Astrocyte (in vitro differentiated cells and primary cell): ENCODE results near the gene ERF. TPM values are rescaled to one million over a fixed set of nuclear protein-coding genes. Genes with fewer than 3 reads are reported as not detected.

Source experiments
- DNase-seq: peaks from one replicate; pipeline ENCODE4 v3.0.0-alpha.2; 2010; ENCODE audit warnings: low read depth
- FAIRE-seq: peaks from 2 replicates; lab custom pipeline; 2011; peaks lifted over from hg19 to GRCh38; lab: Jason Lieb, UNC
- H2AFZ ChIP-seq: 2 replicates; pipeline ENCODE4 v1.6.0; 2012; ENCODE audit warnings: low read depth, low read length, inconsistent platforms
- H3K27ac ChIP-seq: 2 replicates; pipeline ENCODE4 v1.5.1; 2011; ENCODE audit warnings: low read depth, low read length, inconsistent platforms
- H3K27me3 ChIP-seq: 2 replicates; pipeline ENCODE4 v1.6.0; 2011; ENCODE audit warnings: low read length, inconsistent platforms; ENCODE audit not compliant: insufficient read depth
- H3K36me3 ChIP-seq: 2 replicates; pipeline ENCODE4 v1.5.1; 2011; ENCODE audit warnings: low read length, inconsistent platforms; ENCODE audit not compliant: insufficient read depth
- H3K4me1 ChIP-seq: 2 replicates; pipeline ENCODE4 v1.5.1; 2011; ENCODE audit warnings: low read length, inconsistent platforms; ENCODE audit not compliant: insufficient read depth
- H3K4me2 ChIP-seq: 2 replicates; pipeline ENCODE4 v1.6.0; 2012; ENCODE audit warnings: low read length, inconsistent platforms
- H3K4me3 ChIP-seq: 2 replicates; pipeline ENCODE4 v1.5.1; 2011; ENCODE audit warnings: low read depth, mild to moderate bottlenecking, low read length, inconsistent platforms; ENCODE audit not compliant: insufficient read depth
- H3K79me2 ChIP-seq: 2 replicates; pipeline ENCODE4 v1.6.0; 2012; ENCODE audit warnings: mild to moderate bottlenecking, low read length, inconsistent platforms; ENCODE audit not compliant: insufficient read depth
- H3K9ac ChIP-seq: 2 replicates; pipeline ENCODE4 v1.6.0; 2012; ENCODE audit warnings: mild to moderate bottlenecking, low read length, inconsistent platforms
- H3K9me3 ChIP-seq: 2 replicates; pipeline ENCODE4 v1.5.1; 2012; ENCODE audit warnings: low read depth, mild to moderate bottlenecking, low read length, inconsistent platforms; ENCODE audit not compliant: insufficient read depth
- H4K20me1 ChIP-seq: 2 replicates; pipeline ENCODE4 v1.6.0; 2012; ENCODE audit warnings: low read length, inconsistent platforms; ENCODE audit not compliant: insufficient read depth
- H3K27ac Mint-ChIP-seq: one replicate; pipeline ENCODE4 v1.8.0; 2021; ENCODE audit warnings: mild to moderate bottlenecking, mixed read lengths; ENCODE audit not compliant: unreplicated experiment
- H3K27me3 Mint-ChIP-seq: one replicate; pipeline ENCODE4 v1.8.0; 2021; ENCODE audit warnings: low read depth, mixed read lengths; ENCODE audit not compliant: unreplicated experiment
- H3K36me3 Mint-ChIP-seq: one replicate; pipeline ENCODE4 v1.8.0; 2021; ENCODE audit warnings: low read depth, mixed read lengths; ENCODE audit not compliant: unreplicated experiment
- H3K4me1 Mint-ChIP-seq: one replicate; pipeline ENCODE4 v1.8.0; 2021; ENCODE audit warnings: low read depth, mixed read lengths; ENCODE audit not compliant: unreplicated experiment
- H3K4me3 Mint-ChIP-seq: one replicate; pipeline ENCODE4 v1.8.0; 2021; ENCODE audit warnings: mild to moderate bottlenecking, moderate library complexity, mixed read lengths; ENCODE audit not compliant: unreplicated experiment
- H3K9me3 Mint-ChIP-seq: one replicate; pipeline ENCODE4 v1.8.0; 2021; ENCODE audit warnings: mild to moderate bottlenecking, mixed read lengths; ENCODE audit not compliant: unreplicated experiment
- CTCF ChIP-seq: IDR thresholded peaks from 2 replicates; pipeline ENCODE4 v1.5.1; 2011; ENCODE audit warnings: low read depth, mild to moderate bottlenecking, inconsistent platforms, low read length, moderate library complexity; ENCODE audit not compliant: insufficient read depth
- EZH2 ChIP-seq: IDR thresholded peaks from 2 replicates; pipeline ENCODE4 v1.6.1; 2012; ENCODE audit warnings: mild to moderate bottlenecking, low read length, inconsistent platforms; ENCODE audit not compliant: insufficient read depth
- total RNA-seq: library from RNA; stranded (reverse); gene quantifications from 2 replicates; pipeline ENCODE4 v1.2.1, GENCODE V29; 2021

Gene ERF
- total RNA-seq, 1 donor from 2014 or later, result 108 TPM

- peaks cover 7% of the 10 kb centered on the region for H3K36me3 Mint-ChIP-seq
- DNase-seq, result no peak
- TF ChIP-seq EZH2, result no peak
- no peak for TF ChIP-seq CTCF
- H3K27ac Mint-ChIP-seq, result no peak within 1 kb of the TSS
- H3K27me3 ChIP-seq, result no peaks in the 10 kb centered on the region
- H3K4me1 Mint-ChIP-seq, result peaks cover 3% of the 10 kb centered on the region
- peak within 1 kb of the TSS; percentile 89 for H3K4me3 Mint-ChIP-seq
- no peaks in the 10 kb centered on the region for H3K27me3 Mint-ChIP-seq
- H3K79me2 ChIP-seq, result peaks cover 7% of the 10 kb centered on the region
- FAIRE-seq, result no peak
- peak within 1 kb of the TSS; percentile 82 for H3K9ac ChIP-seq
- peak within 1 kb of the TSS; percentile 57 for H3K27ac ChIP-seq
- peaks cover 4% of the 10 kb centered on the region for H3K36me3 ChIP-seq
- peaks cover 2% of the 10 kb centered on the region for H4K20me1 ChIP-seq
- no peaks in the 10 kb centered on the region for H3K9me3 ChIP-seq
- peak within 1 kb of the TSS; percentile 92 for H2AFZ ChIP-seq
- H3K4me3 ChIP-seq, result peak within 1 kb of the TSS; percentile 82
- peaks cover 16% of the 10 kb centered on the region for H3K4me1 ChIP-seq
- peak within 1 kb of the TSS; percentile 95 for H3K4me2 ChIP-seq
- no peaks in the 10 kb centered on the region for H3K9me3 Mint-ChIP-seq
These were observed 46.8 kb upstream of the ERF start, which contains the start of gene PRR19 for GRCh38 chr19:42301646-42302203. Gene PRR19, plus strand, starts transcription at chr19:42302132. Its CDS starts 7,453 bp downstream, at chr19:42309585.

- Histone ChIP-seq H3K9ac (no peak overlapping the region), H2AFZ (no peak overlapping the region), H3K36me3 (peaks cover 8% of the 10 kb centered on the region), H3K4me2 (no peak overlapping the region), H3K27ac (no peak overlapping the region), H3K4me1 (peaks cover 7% of the 10 kb centered on the region), H3K9me3 (no peaks in the 10 kb centered on the region), H4K20me1 (peaks cover 27% of the 10 kb centered on the region), H3K27me3 (no peaks in the 10 kb centered on the region), H3K4me3 (no peak overlapping the region), H3K79me2 (peaks cover 5% of the 10 kb centered on the region)
- H3K36me3 Mint-ChIP-seq, result peaks cover 6% of the 10 kb centered on the region
- no peak for DNase-seq
- FAIRE-seq, result no peak
- H3K4me3 Mint-ChIP-seq, result no peak overlapping the region
- H3K27me3 Mint-ChIP-seq, result no peaks in the 10 kb centered on the region
- no peak for TF ChIP-seq EZH2
- no peak for TF ChIP-seq CTCF
- H3K27ac Mint-ChIP-seq, result no peak overlapping the region
- H3K4me1 Mint-ChIP-seq, result no peaks in the 10 kb centered on the region
- no peaks in the 10 kb centered on the region for H3K9me3 Mint-ChIP-seq
These were observed 42.1 kb upstream of the ERF start for GRCh38 chr19:42297039-42297438.

- no peaks in the 10 kb centered on the region for H3K27me3 ChIP-seq
These were observed 41.0 kb upstream of the ERF start for GRCh38 chr19:42295831-42296525.

More at GRCh38 chr19:42295831-42296525, 41.0 kb upstream of the ERF start:
- H3K27ac ChIP-seq, result no peak overlapping the region
- H3K9me3 ChIP-seq, result no peaks in the 10 kb centered on the region
- no peak overlapping the region for H3K4me2 ChIP-seq
- H3K36me3 ChIP-seq, result peaks cover 8% of the 10 kb centered on the region
- no peak overlapping the region for H3K4me3 ChIP-seq
- no peak overlapping the region for H3K9ac ChIP-seq
- Mint-ChIP-seq H3K36me3 (peaks cover 6% of the 10 kb centered on the region), H3K4me1 (no peaks in the 10 kb centered on the region), H3K27ac (peak overlapping the region; percentile 47), H3K27me3 (no peaks in the 10 kb centered on the region), H3K4me3 (no peak overlapping the region), H3K9me3 (no peaks in the 10 kb centered on the region)
- DNase-seq (no peak), FAIRE-seq (peak; percentile 20)
- H3K79me2 ChIP-seq, result peaks cover under 1% of the 10 kb centered on the region
- H4K20me1 ChIP-seq, result peaks cover 38% of the 10 kb centered on the region
- H3K4me1 ChIP-seq, result no peaks in the 10 kb centered on the region
- TF ChIP-seq EZH2 (no peak), CTCF (peak; percentile 89)
- no peak overlapping the region for H2AFZ ChIP-seq
